Ovary (tissue), 9 donors: Measurements from ENCODE around the gene FGF2. TPM values are rescaled to one million over a fixed set of nuclear protein-coding genes. Genes with fewer than 3 reads are reported as not detected.
A peak's percentile ranks its signal among the peaks of the same experiment; 100 is the strongest.

Experiments
- DNase-seq, 5 donors: peaks; one replicate each; pipeline ENCODE4 v3.0.0-alpha.2; 2019 to 2020
- H3K27ac ChIP-seq, 2 donors: fragments of 200-600 bp; one replicate each; pipeline versions ENCODE4 v1.5.1 to v1.8.0; 2019 to 2022
- H3K27me3 ChIP-seq: fragments of 200-600 bp; one replicate; pipeline ENCODE4 v1.8.0; 2022
- H3K36me3 ChIP-seq: fragments of 200-600 bp; sonication (generic); one replicate; pipeline ENCODE4 v1.5.1; 2019
- H3K4me1 ChIP-seq: one replicate; pipeline ENCODE4 v1.8.1; 2013; ENCODE audit warnings: mild to moderate bottlenecking, moderate library complexity; ENCODE audit not compliant: insufficient read depth
- H3K4me3 ChIP-seq: fragments of 200-600 bp; sonication (generic); one replicate; pipeline ENCODE4 v1.5.1; 2017
- H3K9me3 ChIP-seq, 2 donors: fragments of 200-600 bp in 1 of 2; sonication (generic) in 1 of 2; one replicate each; pipeline versions ENCODE4 v1.5.1 to v1.8.1; 2013 to 2019; ENCODE audit warnings: mild to moderate bottlenecking in 1 of 2, moderate library complexity in 1 of 2
- EP300 ChIP-seq: sonication (generic); formaldehyde crosslinking; IDR thresholded peaks from one replicate; pipeline ENCODE4 v1.6.1; 2017; ENCODE audit warnings: antibody characterized with exemption
- POLR2A ChIP-seq: fragments of 450-650 bp; IDR thresholded peaks from one replicate; pipeline ENCODE4 v1.6.1; 2017; ENCODE audit warnings: antibody characterized with exemption, mild to moderate bottlenecking, moderate library complexity
- WGBS, 3 donors: extraction: QIAGEN DNeasy Blood & Tissue Kit in 1 of 3; methylation state at CpG; one replicate each; pipeline versions ENCODE4 v1.1.5 to v1.1.7; 2013 to 2017; 5-methylcytosine and 5-hydroxymethylcytosine counted together
- intact Hi-C, 4 donors: fragments of 100-400 bp; cut with DNase I; formaldehyde crosslinking; loops; one replicate each; pipeline versions ENCODE4 v1.11.0 to v1.15.1; 2022 to 2023
- polyA plus RNA-seq, 2 donors: library from polyadenylated mRNA; stranded (reverse); fragments of 200-250 nt in 1 of 2; fragments of 350-450 nt in 1 of 2; fragmentation: Illumina TruSeq in 1 of 2; extraction: RNeasy Lipid Tissue Mini Kit (QIAGEN cat#74804) in 1 of 2; gene quantifications; one replicate each; pipeline ENCODE4 v1.2.3, GENCODE V29; 2013 to 2014
- total RNA-seq, 7 donors: library from RNA; depleted of rRNA in 2 of 7; stranded (reverse); fragments of >200 nt in 2 of 7; fragmentation: NEBNext Ultra II Directional in 3 of 7; extraction: Animal tissue kit (Norgen Biotek cat#: 25700) in 3 of 7; gene quantifications; one replicate each; pipeline versions ENCODE4 v1.1.0 to v1.2.4, GENCODE V29; 2016 to 2023
- TF ChIP-seq, protein P1 (sequence below), 3 donors: fragments of 450-650 bp in 2 of 3; fragments of 200-600 bp in 1 of 3; IDR thresholded peaks; one replicate each; pipeline versions ENCODE4 v1.5.1 to v1.8.0; 2016 to 2022; ENCODE audit warnings: antibody characterized with exemption in 3 of 3, mild to moderate bottlenecking in 1 of 3
- donor health status: DM: no; HTN: no; CAD: no; lungs with moderate emphysema.
- donor health status: DM: no; HTN: no; CAD: no.
- donor health status: Bipolar disorder and iron deficiency.
- donor health status: DM: yes; HTN: yes; CAD: no.
- donor health status: DM: no; HTN: no; CAD: no.
- donor health status: DM: yes; HTN: yes; CAD: no.

The FGF2 gene
- total and polyA plus RNA-seq, 9 donors: 7.4 to 36.0 (median 22.4) TPM

DNA sequence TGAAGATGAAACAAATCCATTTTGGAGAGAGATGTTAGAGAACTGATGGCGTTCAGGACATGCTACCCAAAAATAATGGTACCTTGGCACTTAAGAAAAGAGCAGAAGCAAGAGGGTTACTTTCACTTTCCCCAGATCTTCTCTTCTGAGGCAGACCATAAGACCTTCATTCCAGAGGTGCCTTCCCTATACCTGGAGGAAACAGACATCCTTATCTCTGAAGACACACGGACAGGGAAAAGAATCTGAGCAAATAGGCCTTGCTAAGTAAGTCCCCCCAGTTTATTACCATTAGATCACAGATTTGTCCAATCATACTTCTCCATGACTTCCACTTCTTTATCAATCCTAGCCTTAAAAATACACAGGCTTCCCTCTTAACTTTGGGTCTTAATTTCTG is 2.0 kb upstream of the FGF2 start:
- H3K4me1 ChIP-seq: peaks cover 3% of the 10 kb centered on the region
- H3K36me3 ChIP-seq: no peaks in the 10 kb centered on the region
- H3K4me3 ChIP-seq: peak overlapping the region; percentile 11
- H3K27ac ChIP-seq: no peak overlapping the region
- H3K27me3 ChIP-seq: no peaks in the 10 kb centered on the region
- no peaks in the 10 kb centered on the region for H3K9me3 ChIP-seq
- DNase-seq: no peak
- TF ChIP-seq, protein P1, sequence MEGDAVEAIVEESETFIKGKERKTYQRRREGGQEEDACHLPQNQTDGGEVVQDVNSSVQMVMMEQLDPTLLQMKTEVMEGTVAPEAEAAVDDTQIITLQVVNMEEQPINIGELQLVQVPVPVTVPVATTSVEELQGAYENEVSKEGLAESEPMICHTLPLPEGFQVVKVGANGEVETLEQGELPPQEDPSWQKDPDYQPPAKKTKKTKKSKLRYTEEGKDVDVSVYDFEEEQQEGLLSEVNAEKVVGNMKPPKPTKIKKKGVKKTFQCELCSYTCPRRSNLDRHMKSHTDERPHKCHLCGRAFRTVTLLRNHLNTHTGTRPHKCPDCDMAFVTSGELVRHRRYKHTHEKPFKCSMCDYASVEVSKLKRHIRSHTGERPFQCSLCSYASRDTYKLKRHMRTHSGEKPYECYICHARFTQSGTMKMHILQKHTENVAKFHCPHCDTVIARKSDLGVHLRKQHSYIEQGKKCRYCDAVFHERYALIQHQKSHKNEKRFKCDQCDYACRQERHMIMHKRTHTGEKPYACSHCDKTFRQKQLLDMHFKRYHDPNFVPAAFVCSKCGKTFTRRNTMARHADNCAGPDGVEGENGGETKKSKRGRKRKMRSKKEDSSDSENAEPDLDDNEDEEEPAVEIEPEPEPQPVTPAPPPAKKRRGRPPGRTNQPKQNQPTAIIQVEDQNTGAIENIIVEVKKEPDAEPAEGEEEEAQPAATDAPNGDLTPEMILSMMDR (IDR thresholded peaks at IDR 0.05): no peak
- TF ChIP-seq EP300 (no peak), POLR2A (no peak)
- 76 to 89% (median 79%) methylated on average over 2 of the region's 2 CpGs for WGBS, 3 donors
- intact Hi-C loops: loop anchor here in 1 of 4 donors (5.0 kb wide), 1 partner anchor 98 kb away; the partner anchor contains the start of gene NUDT6

DNA sequence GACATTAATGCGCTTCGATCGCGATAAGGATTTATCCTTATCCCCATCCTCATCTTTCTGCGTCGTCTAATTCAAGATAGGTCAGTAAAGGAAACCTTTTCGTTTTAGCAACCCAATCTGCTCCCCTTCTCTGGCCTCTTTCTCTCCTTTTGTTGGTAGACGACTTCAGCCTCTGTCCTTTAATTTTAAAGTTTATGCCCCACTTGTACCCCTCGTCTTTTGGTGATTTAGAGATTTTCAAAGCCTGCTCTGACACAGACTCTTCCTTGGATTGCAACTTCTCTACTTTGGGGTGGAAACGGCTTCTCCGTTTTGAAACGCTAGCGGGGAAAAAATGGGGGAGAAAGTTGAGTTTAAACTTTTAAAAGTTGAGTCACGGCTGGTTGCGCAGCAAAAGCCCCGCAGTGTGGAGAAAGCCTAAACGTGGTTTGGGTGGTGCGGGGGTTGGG is 528 bp upstream of the FGF2 start:
- WGBS, 3 donors: 9 to 12% (median 12%) methylated on average over 18 of the region's 18 CpGs
- intact Hi-C loops: loop anchor here in 1 of 4 donors (5.0 kb wide), 1 partner anchor 96 kb away; the partner anchor contains the start of gene NUDT6
- TF ChIP-seq, protein P1 (IDR thresholded peaks at IDR 0.05): no peak
- no peak for TF ChIP-seq POLR2A
- TF ChIP-seq EP300: no peak
- Histone ChIP-seq H3K27me3 (no peaks in the 10 kb centered on the region), H3K36me3 (no peaks in the 10 kb centered on the region), H3K4me3 (peak overlapping the region; percentile 77), H3K4me1 (peaks cover 6% of the 10 kb centered on the region), H3K9me3 (no peaks in the 10 kb centered on the region), H3K27ac (peak overlapping the region; percentile 96 to 98)
- DNase-seq: no peak

DNA sequence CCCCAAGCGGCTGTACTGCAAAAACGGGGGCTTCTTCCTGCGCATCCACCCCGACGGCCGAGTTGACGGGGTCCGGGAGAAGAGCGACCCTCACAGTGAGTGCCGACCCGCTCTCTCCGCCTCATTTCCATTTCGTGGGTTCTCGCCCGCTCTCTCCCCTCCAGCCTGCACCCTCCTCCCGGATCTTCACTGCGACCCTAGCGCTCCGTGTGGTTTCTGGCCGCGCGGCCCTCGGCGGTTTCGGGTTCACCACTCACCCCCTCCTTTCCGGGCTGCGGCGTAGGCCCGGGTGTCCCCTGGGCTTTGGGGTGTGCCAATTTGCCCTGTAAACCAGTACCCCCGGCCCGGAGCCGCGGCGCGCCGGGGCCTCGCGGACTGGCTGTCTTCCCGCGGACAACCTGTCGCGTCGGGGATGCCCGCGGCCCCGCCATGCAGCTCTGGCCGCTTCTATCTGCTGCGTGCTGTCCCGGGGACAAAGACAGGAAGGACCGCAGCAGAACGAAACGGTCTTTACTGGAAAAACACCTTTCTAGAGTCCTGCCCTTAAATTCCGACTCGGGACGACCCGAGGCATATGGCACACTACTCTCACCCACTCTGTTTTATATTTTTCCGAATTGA is 737 bp downstream of the FGF2 start:
- Histone ChIP-seq H3K9me3 (no peaks in the 10 kb centered on the region), H3K4me3 (peak overlapping the region; percentile 77), H3K27ac (peak overlapping the region; percentile 96 to 98), H3K27me3 (no peaks in the 10 kb centered on the region), H3K36me3 (no peaks in the 10 kb centered on the region), H3K4me1 (peaks cover 6% of the 10 kb centered on the region)
- WGBS, 3 donors: 0 to 1% (median 1%) methylated on average over 50 to 57 of the region's 57 CpGs
- peak; percentile 54 to 77 (median 69) for DNase-seq
- no peak for TF ChIP-seq EP300
- TF ChIP-seq, protein P1 (IDR thresholded peaks at IDR 0.05): peak in 1 of 3 donors; percentile 58
- intact Hi-C loops: loop anchor here in 1 of 4 donors (5.0 kb wide), 1 partner anchor 95 kb away; the partner anchor contains the start of gene NUDT6

DNA sequence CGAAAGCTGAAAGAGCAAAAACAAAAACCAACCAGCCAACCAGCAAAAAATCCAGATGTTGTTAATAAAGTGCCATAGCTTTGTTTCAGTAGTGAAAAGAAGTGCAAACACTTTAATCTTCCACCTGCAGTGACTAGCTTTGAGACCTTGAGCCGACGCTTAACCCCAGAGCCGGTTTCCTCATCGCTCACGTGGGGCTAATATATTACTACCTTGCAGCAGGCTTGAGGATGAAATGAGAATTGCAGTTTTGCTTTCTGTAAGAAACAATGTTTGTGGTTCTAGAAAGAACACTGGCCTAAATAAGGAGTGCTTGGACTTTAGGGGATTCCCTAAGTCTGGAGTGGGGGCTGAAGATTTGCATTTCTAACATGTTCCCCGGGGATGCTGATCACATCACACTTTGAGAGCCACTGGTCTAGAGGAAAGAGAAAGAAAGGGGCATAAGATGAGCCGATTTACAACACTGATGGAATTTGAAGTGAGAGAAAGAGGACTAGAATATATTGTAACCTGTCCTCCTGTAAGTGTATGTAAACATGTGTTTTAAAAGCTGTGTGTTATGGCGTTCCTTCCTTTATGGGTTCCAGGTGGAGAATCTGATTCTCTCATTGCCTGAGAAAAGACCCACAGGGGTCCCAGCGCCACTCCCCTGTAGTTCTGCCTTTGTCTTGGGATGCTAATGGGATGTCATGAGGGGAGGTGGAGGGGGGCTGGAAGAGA is 1.4 kb downstream of the FGF2 start:
- peaks cover 6% of the 10 kb centered on the region for H3K4me1 ChIP-seq

More for the DNA sequence above, 1.4 kb downstream of the FGF2 start:
- Histone ChIP-seq H3K27me3 (no peaks in the 10 kb centered on the region), H3K4me3 (peak overlapping the region; percentile 77), H3K27ac (peak overlapping the region; percentile 96 to 98), H3K36me3 (no peaks in the 10 kb centered on the region), H3K9me3 (no peaks in the 10 kb centered on the region)
- TF ChIP-seq EP300 (no peak), POLR2A (no peak)
- TF ChIP-seq, protein P1 (IDR thresholded peaks at IDR 0.05): peak in 2 of 3 donors; percentile 19 to 48
- intact Hi-C loops: loop anchor here in 1 of 4 donors (5.0 kb wide), 1 partner anchor 94 kb away; the partner anchor contains the start of gene NUDT6
- peak; percentile 38 to 69 (median 48) for DNase-seq
- 17 to 22% (median 21%) methylated on average over 10 of the region's 10 CpGs for WGBS, 3 donors
